KG1 (cell line): ENCODE measurements around the gene POLR1A.
"Not testable (repeated sequence)": the region's sequence is repeated elsewhere in the genome, so short reads cannot be mapped to it uniquely, and the experiment has no call there.

ENCODE experiments used
- DNase-seq: peaks from one replicate; lab custom pipeline; 2025; lab: John Stamatoyannopoulos, UW

Gene POLR1A

GRCh38 chr2:85998071-85998991 is 107.4 kb downstream of the POLR1A start:
- DNase-seq, result no peak

- no peak for DNase-seq
Measured at GRCh38 chr2:85997017-85997970, 108.4 kb downstream of the POLR1A start.

- no peak for DNase-seq
Measured at GRCh38 chr2:85996591-85996990, 109.1 kb downstream of the POLR1A start.

GRCh38 chr2:85995648-85996529 is 109.8 kb downstream of the POLR1A start:
- DNase-seq, result no peak

GRCh38 chr2:85994897-85995647 is 110.6 kb downstream of the POLR1A start:
- no peak for DNase-seq

- no peak for DNase-seq
Measured at GRCh38 chr2:85994421-85994777, 111.3 kb downstream of the POLR1A start.

GRCh38 chr2:85992611-85993010 is 113.1 kb downstream of the POLR1A start:
- DNase-seq, result no peak

- not testable (repeated sequence) for DNase-seq
Measured at GRCh38 chr2:85992053-85992452, 113.6 kb downstream of the POLR1A start.

GRCh38 chr2:85990084-85990483 is 115.6 kb downstream of the POLR1A start:
- no peak for DNase-seq

GRCh38 chr2:85989288-85989865 is 116.3 kb downstream of the POLR1A start:
- DNase-seq, result no peak

- DNase-seq, result no peak
Measured at GRCh38 chr2:85988914-85989270, 116.8 kb downstream of the POLR1A start.

- no peak for DNase-seq
Measured at GRCh38 chr2:85988175-85988913, 117.3 kb downstream of the POLR1A start.

- no peak for DNase-seq
Measured at GRCh38 chr2:85987266-85988174, 118.2 kb downstream of the POLR1A start.

- no peak for DNase-seq
Measured at GRCh38 chr2:85986121-85986520, 119.6 kb downstream of the POLR1A start.

- no peak for DNase-seq
Measured at GRCh38 chr2:85984788-85985187, 120.9 kb downstream of the POLR1A start.

- DNase-seq, result no peak
Measured at GRCh38 chr2:85983766-85984165, 121.9 kb downstream of the POLR1A start.

GRCh38 chr2:85981579-85982247 is 124.0 kb downstream of the POLR1A start:
- DNase-seq, result no peak
